Activated T-cell treated with anti-CD3 and anti-CD28 coated beads, Interleukin-2, amount 50 U/mL, for 1 hour (primary cell): ENCODE measurements around the gene SLC16A2.
"Not testable (repeated sequence)": the region's sequence is repeated elsewhere in the genome, so short reads cannot be mapped to it uniquely, and the experiment has no call there.

Source experiments
- DNase-seq: peaks from one replicate; pipeline ENCODE4 v3.0.0-alpha.2; 2020

Gene SLC16A2

GRCh38 chrX:74510401-74510800, 89.1 kb downstream of the SLC16A2 start:
- no peak for DNase-seq

DNA sequence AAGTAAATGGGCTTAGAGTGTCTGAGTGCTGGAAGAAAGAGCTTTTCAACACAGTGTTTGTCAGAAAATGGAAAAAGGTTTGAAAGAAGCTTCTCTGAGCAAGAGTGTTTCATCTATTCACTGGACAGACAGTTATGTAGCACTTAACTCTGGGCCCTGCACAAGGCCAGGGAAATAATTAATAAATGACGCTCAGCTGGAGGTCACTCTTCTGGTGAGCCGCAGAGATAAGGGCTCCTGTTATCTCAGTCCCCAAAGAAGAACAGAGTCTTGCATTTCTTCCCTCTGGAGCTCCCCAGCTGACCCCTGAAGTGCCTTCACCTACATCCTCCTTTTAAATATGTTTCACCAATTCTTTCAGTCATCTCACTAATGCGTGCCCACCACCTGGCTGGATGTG, 90.4 kb downstream of the SLC16A2 start:
- no peak for DNase-seq

GRCh38 chrX:74514384-74514783, 93.1 kb downstream of the SLC16A2 start:
- DNase-seq = no peak

- DNase-seq = no peak
These were observed 94.1 kb downstream of the SLC16A2 start for GRCh38 chrX:74515356-74515755.

- not testable (repeated sequence) for DNase-seq
These were observed 94.7 kb downstream of the SLC16A2 start for GRCh38 chrX:74516013-74516412.

DNA sequence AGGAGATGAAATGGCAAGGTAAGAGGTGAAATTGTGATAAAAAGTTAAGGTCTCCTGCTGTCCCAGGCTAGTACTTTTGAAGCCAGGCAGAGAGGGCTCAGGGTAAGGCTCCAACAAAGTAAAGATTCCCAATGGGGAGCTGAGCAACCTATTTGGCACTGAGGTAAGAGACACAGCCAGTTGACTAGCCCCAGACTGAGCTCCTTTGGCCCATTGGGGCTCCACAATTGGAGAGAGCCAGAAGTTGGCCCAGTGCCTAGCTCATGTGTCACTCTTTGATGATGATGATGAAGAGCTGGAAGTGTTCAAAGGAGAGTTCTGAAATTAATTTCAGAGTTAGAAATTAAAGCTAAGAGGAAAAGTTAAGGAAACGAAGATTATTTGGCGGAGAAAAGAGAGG, 98.6 kb downstream of the SLC16A2 start:
- DNase-seq = no peak

DNA sequence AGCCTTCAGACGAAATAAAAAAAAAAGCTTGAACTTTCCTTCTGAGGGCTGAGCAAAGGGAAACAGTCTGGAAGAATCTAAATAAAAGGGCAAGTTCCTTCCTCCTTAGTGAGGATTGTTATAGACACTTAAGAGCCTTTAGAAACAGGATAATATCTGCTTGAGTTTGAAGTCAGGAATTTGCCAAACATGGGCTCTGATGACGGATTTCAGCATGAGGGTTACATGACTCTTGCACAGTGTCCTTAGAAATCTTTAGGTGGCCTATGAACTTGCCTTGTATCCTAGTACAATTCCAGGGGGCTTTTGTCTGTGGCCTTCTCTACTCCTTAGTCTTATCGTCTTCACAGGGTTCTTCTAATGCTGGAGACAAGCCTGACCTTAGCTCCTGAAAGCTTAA, 99.0 kb downstream of the SLC16A2 start:
- DNase-seq = no peak

- DNase-seq = no peak
These were observed 99.6 kb downstream of the SLC16A2 start for GRCh38 chrX:74520896-74521295.

DNA sequence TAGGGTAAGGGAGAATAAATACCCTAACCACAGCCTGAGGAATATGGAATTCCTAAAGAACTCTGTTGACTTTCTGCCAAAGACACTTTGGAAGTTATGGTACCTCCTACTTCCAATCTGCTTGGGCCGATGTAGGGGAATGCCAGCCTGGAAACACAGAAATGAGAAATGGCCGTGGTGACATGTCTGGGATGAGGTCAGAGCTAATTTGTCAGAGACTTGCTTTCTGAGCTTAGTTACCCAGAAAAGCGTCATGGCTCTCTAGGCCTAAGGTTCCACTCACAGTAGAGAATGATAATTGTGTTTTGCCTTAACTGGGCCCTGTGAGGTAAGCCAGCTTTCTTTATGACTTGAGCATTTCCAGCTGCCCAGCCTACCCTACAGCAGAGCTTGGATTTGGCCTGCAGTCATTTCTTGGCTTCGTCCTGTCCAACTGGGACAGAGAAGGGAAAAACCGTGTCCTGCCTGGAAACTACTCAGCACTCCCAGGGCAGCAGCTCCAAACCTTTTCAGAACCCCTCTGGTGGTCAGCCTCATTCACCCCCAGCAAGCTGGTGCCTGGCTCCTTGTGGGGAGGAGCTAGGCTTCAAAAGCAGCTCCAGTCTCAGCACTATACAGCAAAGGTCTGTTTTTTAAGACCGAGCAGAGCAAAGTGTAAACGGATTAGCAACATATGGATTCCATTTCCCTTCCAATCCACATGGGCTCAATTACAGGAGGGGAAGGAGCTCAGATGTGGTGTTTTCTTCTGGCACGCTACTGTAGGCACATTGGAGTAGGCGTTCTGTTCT, 100.9 kb downstream of the SLC16A2 start:
- no peak for DNase-seq

GRCh38 chrX:74523224-74523623, 101.9 kb downstream of the SLC16A2 start:
- DNase-seq = no peak

DNA sequence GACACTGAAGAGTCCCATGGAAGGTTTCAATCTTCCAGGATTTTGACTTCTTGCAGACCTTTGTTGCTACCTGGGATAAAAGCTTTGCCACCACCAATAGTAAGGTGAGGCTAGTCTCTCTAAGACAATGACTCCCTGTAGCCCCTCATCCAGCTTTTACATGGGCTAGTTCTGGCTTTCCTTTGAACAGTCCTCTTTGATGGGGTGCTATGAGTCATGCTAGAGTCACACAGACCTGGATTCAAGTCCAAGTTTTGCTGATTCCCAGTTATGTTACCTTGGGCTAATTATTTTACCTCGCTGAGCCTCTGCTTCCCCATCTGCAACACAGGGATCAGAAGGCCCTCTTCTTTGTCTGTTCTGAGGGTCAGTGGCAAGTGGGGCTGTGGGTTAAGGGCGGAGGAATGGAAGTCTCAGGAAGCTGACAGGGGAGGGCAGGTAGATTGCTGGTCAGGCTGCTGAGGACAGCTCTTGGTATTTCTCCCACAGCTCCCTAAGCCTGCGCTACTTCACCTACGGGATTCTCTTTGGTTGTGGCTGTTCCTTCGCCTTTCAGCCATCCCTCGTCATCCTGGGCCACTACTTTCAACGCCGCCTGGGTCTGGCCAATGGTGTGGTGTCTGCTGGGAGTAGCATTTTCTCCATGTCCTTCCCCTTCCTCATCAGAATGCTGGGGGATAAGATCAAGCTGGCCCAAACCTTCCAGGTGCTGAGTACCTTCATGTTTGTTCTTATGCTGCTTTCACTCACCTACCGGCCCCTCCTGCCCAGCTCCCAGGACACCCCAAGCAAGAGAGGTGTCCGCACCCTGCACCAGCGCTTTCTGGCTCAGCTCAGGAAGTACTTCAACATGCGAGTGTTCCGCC, 102.8 kb downstream of the SLC16A2 start:
- DNase-seq = no peak

DNA sequence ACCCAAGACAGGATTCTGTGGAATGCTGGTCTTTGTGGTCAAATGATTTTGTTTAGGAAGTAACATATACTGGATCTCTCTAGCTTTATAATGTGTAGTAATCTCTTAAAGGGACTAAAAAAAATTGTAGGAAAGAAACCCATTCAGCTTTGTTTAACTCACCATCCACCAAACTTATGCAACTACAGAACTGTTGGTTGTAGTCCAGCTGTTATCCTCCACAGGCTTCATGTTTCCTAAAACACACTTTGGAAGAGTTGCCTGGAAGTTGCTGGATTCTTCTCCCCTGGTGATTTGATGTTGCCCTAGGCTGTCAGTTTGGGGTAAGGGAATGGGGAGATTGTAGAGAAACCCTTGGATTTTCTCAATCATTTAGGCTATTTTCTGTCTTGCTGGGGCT, 103.8 kb downstream of the SLC16A2 start:
- no peak for DNase-seq

DNA sequence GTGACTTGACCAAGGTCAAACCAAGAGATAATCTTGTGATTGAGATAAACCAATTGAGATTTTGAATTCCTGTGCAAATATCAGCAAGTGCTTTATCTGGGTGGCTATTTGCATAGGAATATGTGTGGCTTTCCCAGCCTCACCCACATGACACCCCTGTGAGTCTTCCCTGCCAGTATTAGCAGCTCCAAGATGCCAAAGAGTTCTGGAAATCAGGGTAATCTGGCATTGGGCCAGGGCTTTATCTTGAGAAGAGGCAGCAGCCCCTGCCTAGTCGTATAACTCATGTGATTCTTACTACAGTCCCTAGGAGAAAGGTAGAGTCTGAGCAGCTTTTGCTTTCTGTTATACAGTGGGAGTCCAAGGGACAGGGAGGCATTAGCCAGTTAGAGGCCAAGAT, 105.5 kb downstream of the SLC16A2 start:
- DNase-seq = no peak

DNA sequence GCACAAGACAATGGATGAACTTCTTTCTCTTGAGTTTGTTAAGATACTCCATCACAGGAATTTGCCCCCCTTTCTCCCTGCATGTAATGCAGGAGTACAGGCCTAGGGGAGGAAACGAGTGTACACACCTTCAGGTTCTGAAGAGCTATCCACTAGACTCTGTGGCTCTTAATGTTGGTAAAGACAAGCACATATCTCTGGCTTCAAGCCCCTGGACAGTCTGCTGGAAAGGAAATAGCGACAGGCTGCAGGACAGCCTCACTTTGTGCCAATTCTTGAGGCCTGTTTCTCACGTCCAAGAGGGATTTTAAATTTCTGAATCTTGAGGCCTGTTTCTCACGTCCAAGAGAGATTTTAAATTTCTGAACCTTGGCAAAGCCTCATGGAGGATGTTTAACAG, 106.1 kb downstream of the SLC16A2 start:
- DNase-seq = no peak

GRCh38 chrX:74529311-74529710, 108.0 kb downstream of the SLC16A2 start:
- DNase-seq = no peak

DNA sequence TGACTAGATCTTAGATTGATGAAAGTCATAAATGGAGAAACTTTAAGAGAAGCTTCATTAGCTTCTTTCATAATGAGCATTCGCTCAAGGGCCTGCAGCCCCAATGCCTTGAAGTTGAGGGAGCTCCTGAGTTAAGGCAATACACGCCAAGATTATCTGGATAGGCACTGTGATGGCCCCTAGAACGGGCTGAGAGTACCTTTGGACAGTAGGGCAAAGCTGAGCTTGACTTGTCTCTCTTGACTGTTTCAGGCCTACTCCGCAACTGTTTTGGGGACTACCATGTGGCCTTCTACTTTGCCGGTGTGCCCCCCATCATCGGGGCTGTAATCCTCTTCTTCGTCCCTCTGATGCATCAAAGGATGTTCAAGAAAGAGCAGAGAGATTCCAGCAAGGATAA, 109.8 kb downstream of the SLC16A2 start:
- DNase-seq = no peak

- no peak for DNase-seq
These were observed 113.3 kb downstream of the SLC16A2 start for GRCh38 chrX:74534569-74535038.

- DNase-seq = no peak
These were observed 113.8 kb downstream of the SLC16A2 start for GRCh38 chrX:74535086-74535407.

DNA sequence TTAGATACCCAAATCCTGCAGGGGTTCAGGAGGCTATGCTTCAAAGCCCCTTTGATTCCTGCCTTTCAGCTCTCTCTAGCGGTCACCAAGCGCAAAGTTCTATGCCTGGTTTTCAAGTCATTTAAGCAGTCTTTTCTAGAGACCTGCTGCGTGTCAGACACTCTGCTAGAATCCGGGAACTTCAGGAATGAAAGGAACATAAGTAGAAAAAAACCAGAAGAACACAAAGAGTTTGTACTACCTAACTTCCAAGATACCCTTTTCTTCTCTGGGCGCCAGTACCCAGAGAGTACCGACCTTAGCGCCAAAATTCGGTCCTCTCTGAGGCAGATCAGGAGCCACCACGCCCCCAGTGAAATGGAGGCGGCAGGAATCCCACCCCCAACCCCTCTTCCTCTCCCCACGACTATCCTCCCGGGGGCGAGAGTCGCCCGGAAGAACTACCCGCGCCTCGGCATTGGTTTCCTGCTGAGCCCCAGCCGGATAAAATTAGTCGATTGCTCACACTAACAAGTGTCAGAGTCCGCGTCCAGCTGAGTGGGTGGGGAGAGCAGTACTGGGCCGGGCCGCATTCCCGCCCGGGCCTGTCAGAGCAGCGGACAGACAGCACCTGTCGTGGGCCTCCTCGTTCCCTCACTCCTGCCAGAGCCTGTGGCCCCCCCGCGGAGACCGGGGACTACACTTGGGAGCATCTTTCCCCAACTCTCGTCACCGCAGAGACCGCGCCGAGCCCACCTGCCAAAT, 114.3 kb downstream of the SLC16A2 start:
- DNase-seq = peak; percentile 35

DNA sequence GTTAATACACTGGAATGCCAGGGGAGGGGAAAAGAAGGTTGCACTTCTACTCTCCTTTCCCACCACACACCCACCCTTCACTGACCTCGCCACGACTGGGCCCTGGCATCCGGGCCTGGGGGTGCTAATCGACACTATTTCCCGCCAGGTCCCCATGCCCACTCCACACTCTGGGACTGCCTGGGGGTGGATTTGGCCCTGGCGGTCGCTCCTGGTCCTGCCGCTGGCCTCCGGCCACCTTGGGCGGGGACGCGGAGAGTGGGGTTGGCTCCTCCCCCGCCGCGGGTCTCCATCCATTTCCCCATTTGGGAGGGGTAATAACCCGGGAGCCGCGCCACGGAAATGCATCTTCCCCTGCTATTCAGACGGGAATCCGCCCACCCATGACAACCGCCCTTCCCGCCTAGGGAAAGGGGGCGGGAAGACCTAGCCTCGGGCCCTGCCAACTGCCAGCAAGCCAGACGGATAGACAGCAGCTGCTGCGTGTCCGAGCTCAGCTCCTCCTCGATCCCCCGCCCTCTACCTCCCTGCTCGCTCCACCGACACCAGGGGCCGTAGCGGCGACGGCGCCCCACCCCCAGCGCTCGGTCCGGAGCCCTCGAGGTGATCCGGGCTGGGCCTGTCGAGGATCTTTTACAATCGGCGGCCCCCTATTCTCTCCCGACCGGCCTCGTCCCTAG, 115.0 kb downstream of the SLC16A2 start:
- peak; percentile 36 for DNase-seq

- no peak for DNase-seq
These were observed 115.6 kb downstream of the SLC16A2 start for GRCh38 chrX:74536832-74537371.

DNA sequence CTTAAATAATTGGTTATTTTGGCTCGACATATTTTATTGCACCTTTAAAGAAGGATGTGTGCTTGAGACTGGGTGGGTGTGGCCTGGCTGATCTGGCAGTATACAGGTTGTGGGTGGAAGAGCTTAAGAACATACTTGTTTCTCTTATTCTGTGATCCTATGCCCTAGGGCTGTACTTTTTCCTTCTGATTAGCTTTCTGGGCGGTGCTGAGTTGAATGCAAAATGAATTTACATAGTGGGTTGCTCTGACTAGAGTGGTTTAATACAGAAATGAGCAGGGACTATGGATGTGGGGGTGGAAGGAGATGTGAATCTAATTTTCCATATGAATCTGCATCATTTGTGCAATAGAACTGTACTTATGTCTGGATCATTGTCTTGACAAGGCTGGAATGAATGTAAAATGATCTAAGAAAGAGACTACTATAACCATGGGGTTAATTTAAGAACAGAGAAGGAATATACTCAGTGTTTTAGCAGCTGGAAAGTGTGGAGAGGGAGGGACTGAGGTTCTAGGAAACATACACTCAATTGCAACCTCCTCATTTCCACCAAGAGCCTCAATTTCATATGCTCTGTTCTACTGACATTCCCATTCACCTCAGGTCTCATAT, 119.4 kb downstream of the SLC16A2 start:
- DNase-seq = no peak
